ENCODE measurements around the gene GPATCH4. TPM values are rescaled to one million over a fixed set of nuclear protein-coding genes. Genes with fewer than 3 reads are reported as not detected.
A peak's percentile ranks its signal among the peaks of the same experiment; 100 is the strongest.

GPATCH4 gene
- 10 to 100 TPM; 22.2 to 44.4 (median 29.6) TPM for total RNA-seq

- no peaks in the 10 kb centered on the region for H3K9me3 ChIP-seq
- TF ChIP-seq CTCF (IDR thresholded peaks at IDR 0.05): peak in 1 of 5 experiments; percentile 20
- no peak for TF ChIP-seq POLR2A (IDR thresholded peaks at IDR 0.05)
- TF ChIP-seq EP300 (IDR thresholded peaks at IDR 0.05): peak; percentile 62 to 78
Observed at GRCh38 chr1:156601122-156601830, at the start of gene GPATCH4. Gene GPATCH4, minus strand, starts transcription at chr1:156601479.

GRCh38 chr1:156648951-156649350, 47.7 kb upstream of the GPATCH4 start:
- no peak for DNase-seq (ENCODE audit: low spot score in 2 of 2)
- Histone ChIP-seq H3K27ac (no peak overlapping the region), H3K4me1 (no peaks in the 10 kb centered on the region), H3K36me3 (no peaks in the 10 kb centered on the region), H3K27me3 (peaks cover 0 to 82% of the 10 kb centered on the region in 2 donors), H3K9me3 (no peaks in the 10 kb centered on the region), H3K4me3 (no peak overlapping the region)
- TF ChIP-seq POLR2A (IDR thresholded peaks at IDR 0.05) (no peak), CTCF (IDR thresholded peaks at IDR 0.05) (no peak), EP300 (IDR thresholded peaks at IDR 0.05) (no peak)
- 20 to 34% methylated on average over 2 of the region's 2 CpGs for WGBS, 2 donors

More at GRCh38 chr1:156601122-156601830, at the start of gene GPATCH4:
- DNase-seq (ENCODE audit: low spot score in 2 of 2): peak; percentile 50 to 66
- peak within 1 kb of the TSS; percentile 53 to 82 (median 58) for H3K4me3 ChIP-seq
- peaks cover 0 to 29% (median 8%) of the 10 kb centered on the region in 3 donors for H3K36me3 ChIP-seq
- H3K27ac ChIP-seq: peak within 1 kb of the TSS; percentile 52 to 85 (median 62)
- H3K27me3 ChIP-seq: no peaks in the 10 kb centered on the region
- WGBS, 2 donors: 0 to 1% methylated on average over 29 to 35 of the region's 35 CpGs
- peaks cover 0 to 29% (median 12%) of the 10 kb centered on the region in 4 donors for H3K4me1 ChIP-seq

- Histone ChIP-seq H3K4me1 (no peaks in the 10 kb centered on the region), H3K27me3 (peaks cover 0 to 82% of the 10 kb centered on the region in 2 donors), H3K36me3 (no peaks in the 10 kb centered on the region), H3K27ac (no peak overlapping the region), H3K9me3 (no peaks in the 10 kb centered on the region), H3K4me3 (no peak overlapping the region)
- TF ChIP-seq EP300 (IDR thresholded peaks at IDR 0.05) (no peak), POLR2A (IDR thresholded peaks at IDR 0.05) (no peak), CTCF (IDR thresholded peaks at IDR 0.05) (no peak)
- DNase-seq (ENCODE audit: low spot score in 2 of 2): no peak
- 78 to 79% methylated on average over 9 to 10 of the region's 10 CpGs for WGBS, 2 donors
Observed at GRCh38 chr1:156648496-156648895, 47.2 kb upstream of the GPATCH4 start.

GRCh38 chr1:156647351-156647750, 46.1 kb upstream of the GPATCH4 start:
- H3K36me3 ChIP-seq: no peaks in the 10 kb centered on the region
- no peak overlapping the region for H3K27ac ChIP-seq
- 64 to 75% methylated on average over 8 to 10 of the region's 10 CpGs for WGBS, 2 donors
- TF ChIP-seq POLR2A (IDR thresholded peaks at IDR 0.05): no peak
- peaks cover 0 to 93% of the 10 kb centered on the region in 2 donors for H3K27me3 ChIP-seq
- H3K9me3 ChIP-seq: no peaks in the 10 kb centered on the region
- H3K4me1 ChIP-seq: peaks cover 0 to 1% (median under 1%) of the 10 kb centered on the region in 4 donors
- no peak overlapping the region for H3K4me3 ChIP-seq
- DNase-seq (ENCODE audit: low spot score in 2 of 2): no peak

- Histone ChIP-seq H3K4me3 (no peak overlapping the region), H3K9me3 (no peaks in the 10 kb centered on the region), H3K4me1 (peaks cover 0 to 7% (median 4%) of the 10 kb centered on the region in 4 donors), H3K36me3 (no peaks in the 10 kb centered on the region), H3K27me3 (peaks cover 0 to 96% of the 10 kb centered on the region in 2 donors), H3K27ac (no peak overlapping the region)
- TF ChIP-seq CTCF (IDR thresholded peaks at IDR 0.05) (no peak), POLR2A (IDR thresholded peaks at IDR 0.05) (no peak), EP300 (IDR thresholded peaks at IDR 0.05) (no peak)
- WGBS, 2 donors: 13 to 29% methylated on average over 23 to 32 of the region's 51 CpGs
- no peak for DNase-seq (ENCODE audit: low spot score in 2 of 2)
Observed at GRCh38 chr1:156646738-156647211, 45.5 kb upstream of the GPATCH4 start.
